Measurements from ENCODE around the gene ATG16L2. TPM values are rescaled to one million over a fixed set of nuclear protein-coding genes. Genes with fewer than 3 reads are reported as not detected.

The ATG16L2 gene
- total RNA-seq, 6 donors from 2014 or later, result 39.5 to 354 (median 86.4) TPM

GRCh38 chr11:72828692-72829101 is 14.5 kb downstream of the ATG16L2 start:
- Histone ChIP-seq H3K4me1 (peaks cover 23 to 39% (median 34%) of the 10 kb centered on the region in 4 donors), H3K27me3 (no peaks in the 10 kb centered on the region), H3K27ac (peak overlapping the region; percentile 48 to 80 (median 74)), H3K4me3 (no peak overlapping the region), H3K9me3 (no peaks in the 10 kb centered on the region), H3K36me3 (peaks cover 0 to 26% (median 9%) of the 10 kb centered on the region in 4 donors)
- ATAC-seq (ENCODE audit: low FRiP score in 2 of 2) (no peak), DNase-seq (no peak)
- TF ChIP-seq POLR2AphosphoS5 (IDR thresholded peaks at IDR 0.05), result no peak
- TF ChIP-seq EP300 (IDR thresholded peaks at IDR 0.05), result no peak
- no peak for TF ChIP-seq POLR2A (IDR thresholded peaks at IDR 0.05)
- TF ChIP-seq CTCF (IDR thresholded peaks at IDR 0.05), result no peak
- WGBS, 2 donors, result 82 to 88% methylated on average over 5 to 6 of the region's 7 CpGs

GRCh38 chr11:72829178-72829577 is 15.0 kb downstream of the ATG16L2 start:
- peak in 1 of 2 donors; percentile 62 for DNase-seq
- no peak for ATAC-seq (ENCODE audit: low FRiP score in 2 of 2)
- H3K4me1 ChIP-seq, result peaks cover 26 to 42% (median 36%) of the 10 kb centered on the region in 4 donors
- no peak overlapping the region for H3K4me3 ChIP-seq
- no peaks in the 10 kb centered on the region for H3K9me3 ChIP-seq
- TF ChIP-seq EP300 (IDR thresholded peaks at IDR 0.05), result no peak
- TF ChIP-seq POLR2AphosphoS5 (IDR thresholded peaks at IDR 0.05), result no peak
- no peak for TF ChIP-seq CTCF (IDR thresholded peaks at IDR 0.05)
- no peak for TF ChIP-seq POLR2A (IDR thresholded peaks at IDR 0.05)
- H3K27ac ChIP-seq, result peak overlapping the region in 2 of 4 donors; percentile 79 to 80
- H3K27me3 ChIP-seq, result no peaks in the 10 kb centered on the region
- 87 to 93% methylated on average over 6 to 13 of the region's 13 CpGs for WGBS, 2 donors
- peaks cover 0 to 24% (median 9%) of the 10 kb centered on the region in 4 donors for H3K36me3 ChIP-seq

- H3K9me3 ChIP-seq, result no peaks in the 10 kb centered on the region
- H3K36me3 ChIP-seq, result peaks cover 0 to 22% (median 9%) of the 10 kb centered on the region in 4 donors
- WGBS, 2 donors, result 92 to 96% methylated on average over 5 of the region's 5 CpGs
- H3K27ac ChIP-seq, result no peak overlapping the region
- H3K4me1 ChIP-seq, result peaks cover 34 to 49% (median 43%) of the 10 kb centered on the region in 4 donors
- DNase-seq, result no peak
- TF ChIP-seq CTCF (IDR thresholded peaks at IDR 0.05) (no peak), POLR2A (IDR thresholded peaks at IDR 0.05) (no peak), POLR2AphosphoS5 (IDR thresholded peaks at IDR 0.05) (no peak), EP300 (IDR thresholded peaks at IDR 0.05) (no peak)
- no peaks in the 10 kb centered on the region for H3K27me3 ChIP-seq
- ATAC-seq (ENCODE audit: low FRiP score in 2 of 2), result no peak
- no peak overlapping the region for H3K4me3 ChIP-seq
Measured at GRCh38 chr11:72829884-72830533, 15.8 kb downstream of the ATG16L2 start.

GRCh38 chr11:72831521-72832300 is 17.5 kb downstream of the ATG16L2 start:
- peak; percentile 85 to 86 for DNase-seq
- no peak overlapping the region for H3K4me3 ChIP-seq
- peaks cover 0 to 18% (median 7%) of the 10 kb centered on the region in 4 donors for H3K36me3 ChIP-seq
- peak; percentile 36 to 57 for TF ChIP-seq POLR2AphosphoS5 (IDR thresholded peaks at IDR 0.05)
- no peak for TF ChIP-seq EP300 (IDR thresholded peaks at IDR 0.05)
- peak in 1 of 4 donors; percentile 15 for TF ChIP-seq POLR2A (IDR thresholded peaks at IDR 0.05)
- peak; percentile 93 to 96 (median 94) for TF ChIP-seq CTCF (IDR thresholded peaks at IDR 0.05)
- 40 to 45% methylated on average over 11 to 13 of the region's 13 CpGs for WGBS, 2 donors
- H3K4me1 ChIP-seq, result peaks cover 46 to 65% (median 58%) of the 10 kb centered on the region in 4 donors
- H3K27me3 ChIP-seq, result no peaks in the 10 kb centered on the region
- peak overlapping the region in 3 of 4 donors; percentile 17 to 84 (median 83) for H3K27ac ChIP-seq
- H3K9me3 ChIP-seq, result no peaks in the 10 kb centered on the region
- ATAC-seq (ENCODE audit: low FRiP score in 2 of 2), result peak; percentile 84 to 85

Data from upper lobe of left lung (tissue), 6 donors.